ENCODE measurements around the gene PEX16.

The PEX16 gene

GRCh38 chr11:45871638-45872037 lies 46.0 kb downstream of the PEX16 start:
- peaks cover 8% of the 10 kb centered on the region for H3K36me3 ChIP-seq (ENCODE audit: insufficient read depth, low read length)
- no peaks in the 10 kb centered on the region for H3K9me3 ChIP-seq (ENCODE audit: control insufficient read depth, insufficient read depth, low read length)
- H3K9ac ChIP-seq (ENCODE audit: low read depth, low read length): no peak overlapping the region
- H3K4me1 ChIP-seq (ENCODE audit: insufficient read depth, low read length): peaks cover 7% of the 10 kb centered on the region

- peaks cover 7% of the 10 kb centered on the region for H3K4me1 ChIP-seq (ENCODE audit: insufficient read depth, low read length)
- H3K9me3 ChIP-seq (ENCODE audit: control insufficient read depth, insufficient read depth, low read length): no peaks in the 10 kb centered on the region
- H3K9ac ChIP-seq (ENCODE audit: low read depth, low read length): no peak overlapping the region
- H3K36me3 ChIP-seq (ENCODE audit: insufficient read depth, low read length): peaks cover 8% of the 10 kb centered on the region
Observed at GRCh38 chr11:45870706-45871105, 47.0 kb downstream of the PEX16 start.

- H3K9me3 ChIP-seq (ENCODE audit: control insufficient read depth, insufficient read depth, low read length): no peaks in the 10 kb centered on the region
- peaks cover 7% of the 10 kb centered on the region; the same call in 1 of the 2 replicates for H3K4me1 ChIP-seq (ENCODE audit: insufficient read depth, low read length)
- H3K9ac ChIP-seq (ENCODE audit: low read depth, low read length): no peak overlapping the region
- H3K36me3 ChIP-seq (ENCODE audit: insufficient read depth, low read length): peaks cover 8% of the 10 kb centered on the region
Observed at GRCh38 chr11:45869551-45869950, 48.1 kb downstream of the PEX16 start.

GRCh38 chr11:45864041-45864440 lies 53.6 kb downstream of the PEX16 start:
- Histone ChIP-seq H3K36me3 (ENCODE audit: insufficient read depth, low read length) (no peaks in the 10 kb centered on the region; the same call in 1 of the 2 replicates), H3K9ac (ENCODE audit: low read depth, low read length) (no peak overlapping the region)

GRCh38 chr11:45860764-45861510 lies 56.7 kb downstream of the PEX16 start:
- no peaks in the 10 kb centered on the region for H3K9me3 ChIP-seq (ENCODE audit: control insufficient read depth, insufficient read depth, low read length)
- H3K36me3 ChIP-seq (ENCODE audit: insufficient read depth, low read length): no peaks in the 10 kb centered on the region
- H3K9ac ChIP-seq (ENCODE audit: low read depth, low read length): no peak overlapping the region
- peaks cover 21% of the 10 kb centered on the region for H3K4me1 ChIP-seq (ENCODE audit: insufficient read depth, low read length)

More at GRCh38 chr11:45864041-45864440, 53.6 kb downstream of the PEX16 start:
- no peaks in the 10 kb centered on the region for H3K9me3 ChIP-seq (ENCODE audit: control insufficient read depth, insufficient read depth, low read length)
- H3K4me1 ChIP-seq (ENCODE audit: insufficient read depth, low read length): peaks cover 12% of the 10 kb centered on the region

GRCh38 chr11:45860348-45860747 lies 57.3 kb downstream of the PEX16 start:
- H3K4me1 ChIP-seq (ENCODE audit: insufficient read depth, low read length): peaks cover 21% of the 10 kb centered on the region
- no peak overlapping the region for H3K9ac ChIP-seq (ENCODE audit: low read depth, low read length)
- no peaks in the 10 kb centered on the region for H3K9me3 ChIP-seq (ENCODE audit: control insufficient read depth, insufficient read depth, low read length)
- no peaks in the 10 kb centered on the region for H3K36me3 ChIP-seq (ENCODE audit: insufficient read depth, low read length)
